ENCODE results near the gene EGFL7.

Gene EGFL7

GRCh38 chr9:136675477-136676296, 13.0 kb downstream of the EGFL7 start:
- Histone ChIP-seq H3K4me1 (ENCODE audit: control insufficient read depth in 1 of 2, insufficient read depth in 2 of 2, low read length in 2 of 2) (peaks cover 29 to 35% of the 10 kb centered on the region in 2 donors), H3K9me3 (ENCODE audit: control insufficient read depth in 1 of 2, low read length in 2 of 2) (no peaks in the 10 kb centered on the region), H3K27me3 (ENCODE audit: control insufficient read depth in 1 of 2, insufficient read depth in 2 of 2, low read length in 2 of 2) (peaks cover 0 to under 1% of the 10 kb centered on the region in 2 donors), H3K4me3 (ENCODE audit: low read depth in 1 of 2, low read length in 2 of 2) (peak overlapping the region; percentile 8 to 10), H3K9ac (ENCODE audit: low read depth in 1 of 2, low read length in 2 of 2) (peak overlapping the region; percentile 25 to 38), H3K27ac (ENCODE audit: low read depth, low read length) (peak overlapping the region; percentile 10), H3K36me3 (ENCODE audit: control insufficient read depth in 1 of 2, insufficient read depth in 2 of 2, low read length in 2 of 2) (peaks cover 20 to 27% of the 10 kb centered on the region in 2 donors)

DNA sequence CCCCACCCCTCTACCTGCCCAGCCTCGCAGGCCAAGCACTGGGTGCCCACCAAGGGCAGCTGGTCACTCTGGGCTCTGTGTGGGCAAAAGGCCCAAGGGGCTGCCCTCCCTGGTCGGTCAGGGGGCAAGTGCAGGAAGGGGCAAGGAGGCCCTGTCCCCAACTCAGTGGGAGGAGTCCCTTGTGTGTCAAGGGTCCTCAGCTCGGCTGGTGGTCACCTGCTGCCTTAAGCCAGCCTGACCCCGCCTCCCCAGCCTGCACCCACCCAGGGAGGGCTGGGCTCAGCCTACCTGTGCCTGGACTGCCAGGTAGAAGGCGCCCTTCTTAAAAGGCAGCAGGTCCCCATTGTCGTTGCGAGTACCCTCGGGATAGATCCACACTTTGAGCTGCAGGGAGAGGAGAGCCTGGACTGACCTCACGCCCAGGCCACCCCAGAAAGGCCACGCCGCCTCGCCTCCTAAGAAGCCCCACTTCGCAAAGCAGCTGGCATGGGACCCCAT, 13.6 kb downstream of the EGFL7 start:
- Histone ChIP-seq H3K9me3 (ENCODE audit: control insufficient read depth in 1 of 2, low read length in 2 of 2) (no peaks in the 10 kb centered on the region), H3K4me3 (ENCODE audit: low read depth in 1 of 2, low read length in 2 of 2) (peak overlapping the region; percentile 8 to 10), H3K9ac (ENCODE audit: low read depth in 1 of 2, low read length in 2 of 2) (peak overlapping the region; percentile 25 to 38), H3K36me3 (ENCODE audit: control insufficient read depth in 1 of 2, insufficient read depth in 2 of 2, low read length in 2 of 2) (peaks cover 20 to 27% of the 10 kb centered on the region in 2 donors), H3K4me1 (ENCODE audit: control insufficient read depth in 1 of 2, insufficient read depth in 2 of 2, low read length in 2 of 2) (peaks cover 29 to 35% of the 10 kb centered on the region in 2 donors), H3K27me3 (ENCODE audit: control insufficient read depth in 1 of 2, insufficient read depth in 2 of 2, low read length in 2 of 2) (no peaks in the 10 kb centered on the region), H3K27ac (ENCODE audit: low read depth, low read length) (no peak overlapping the region)

GRCh38 chr9:136676920-136677686, 14.4 kb downstream of the EGFL7 start:
- peaks cover 29 to 32% of the 10 kb centered on the region in 2 donors for H3K4me1 ChIP-seq (ENCODE audit: control insufficient read depth in 1 of 2, insufficient read depth in 2 of 2, low read length in 2 of 2)
- H3K36me3 ChIP-seq (ENCODE audit: control insufficient read depth in 1 of 2, insufficient read depth in 2 of 2, low read length in 2 of 2), result peaks cover 20 to 27% of the 10 kb centered on the region in 2 donors
- H3K9me3 ChIP-seq (ENCODE audit: control insufficient read depth in 1 of 2, low read length in 2 of 2), result no peaks in the 10 kb centered on the region
- H3K4me3 ChIP-seq (ENCODE audit: low read depth in 1 of 2, low read length in 2 of 2), result no peak overlapping the region
- H3K27ac ChIP-seq (ENCODE audit: low read depth, low read length), result no peak overlapping the region
- no peaks in the 10 kb centered on the region for H3K27me3 ChIP-seq (ENCODE audit: control insufficient read depth in 1 of 2, insufficient read depth in 2 of 2, low read length in 2 of 2)
- H3K9ac ChIP-seq (ENCODE audit: low read depth in 1 of 2, low read length in 2 of 2), result no peak overlapping the region

GRCh38 chr9:136678034-136678433, 15.3 kb downstream of the EGFL7 start:
- Histone ChIP-seq H3K4me1 (ENCODE audit: control insufficient read depth in 1 of 2, insufficient read depth in 2 of 2, low read length in 2 of 2) (peaks cover 28 to 29% of the 10 kb centered on the region in 2 donors), H3K9ac (ENCODE audit: low read depth in 1 of 2, low read length in 2 of 2) (no peak overlapping the region)

GRCh38 chr9:136678624-136679023, 15.9 kb downstream of the EGFL7 start:
- H3K9ac ChIP-seq (ENCODE audit: low read depth in 1 of 2, low read length in 2 of 2), result no peak overlapping the region
- peaks cover 20% of the 10 kb centered on the region in 2 donors for H3K36me3 ChIP-seq (ENCODE audit: control insufficient read depth in 1 of 2, insufficient read depth in 2 of 2, low read length in 2 of 2)
- H3K9me3 ChIP-seq (ENCODE audit: control insufficient read depth in 1 of 2, low read length in 2 of 2), result no peaks in the 10 kb centered on the region
- H3K4me3 ChIP-seq (ENCODE audit: low read depth in 1 of 2, low read length in 2 of 2), result no peak overlapping the region
- H3K4me1 ChIP-seq (ENCODE audit: control insufficient read depth in 1 of 2, insufficient read depth in 2 of 2, low read length in 2 of 2), result peaks cover 28 to 29% of the 10 kb centered on the region in 2 donors
- H3K27ac ChIP-seq (ENCODE audit: low read depth, low read length), result no peak overlapping the region
- no peaks in the 10 kb centered on the region for H3K27me3 ChIP-seq (ENCODE audit: control insufficient read depth in 1 of 2, insufficient read depth in 2 of 2, low read length in 2 of 2)

More at GRCh38 chr9:136678034-136678433, 15.3 kb downstream of the EGFL7 start:
- Histone ChIP-seq H3K9me3 (ENCODE audit: control insufficient read depth in 1 of 2, low read length in 2 of 2) (no peaks in the 10 kb centered on the region), H3K27ac (ENCODE audit: low read depth, low read length) (no peak overlapping the region), H3K36me3 (ENCODE audit: control insufficient read depth in 1 of 2, insufficient read depth in 2 of 2, low read length in 2 of 2) (peaks cover 20 to 26% of the 10 kb centered on the region in 2 donors), H3K27me3 (ENCODE audit: control insufficient read depth in 1 of 2, insufficient read depth in 2 of 2, low read length in 2 of 2) (no peaks in the 10 kb centered on the region), H3K4me3 (ENCODE audit: low read depth in 1 of 2, low read length in 2 of 2) (no peak overlapping the region)

- Histone ChIP-seq H3K4me3 (ENCODE audit: low read depth in 1 of 2, low read length in 2 of 2) (no peak overlapping the region), H3K36me3 (ENCODE audit: control insufficient read depth in 1 of 2, insufficient read depth in 2 of 2, low read length in 2 of 2) (peaks cover 12 to 16% of the 10 kb centered on the region in 2 donors), H3K4me1 (ENCODE audit: control insufficient read depth in 1 of 2, insufficient read depth in 2 of 2, low read length in 2 of 2) (peaks cover 27 to 28% of the 10 kb centered on the region in 2 donors), H3K27ac (ENCODE audit: low read depth, low read length) (no peak overlapping the region), H3K27me3 (ENCODE audit: control insufficient read depth in 1 of 2, insufficient read depth in 2 of 2, low read length in 2 of 2) (no peaks in the 10 kb centered on the region), H3K9ac (ENCODE audit: low read depth in 1 of 2, low read length in 2 of 2) (peak overlapping the region in 1 of 2 donors; percentile 39), H3K9me3 (ENCODE audit: control insufficient read depth in 1 of 2, low read length in 2 of 2) (no peaks in the 10 kb centered on the region)
Observed at GRCh38 chr9:136679431-136679941, 16.8 kb downstream of the EGFL7 start.

DNA sequence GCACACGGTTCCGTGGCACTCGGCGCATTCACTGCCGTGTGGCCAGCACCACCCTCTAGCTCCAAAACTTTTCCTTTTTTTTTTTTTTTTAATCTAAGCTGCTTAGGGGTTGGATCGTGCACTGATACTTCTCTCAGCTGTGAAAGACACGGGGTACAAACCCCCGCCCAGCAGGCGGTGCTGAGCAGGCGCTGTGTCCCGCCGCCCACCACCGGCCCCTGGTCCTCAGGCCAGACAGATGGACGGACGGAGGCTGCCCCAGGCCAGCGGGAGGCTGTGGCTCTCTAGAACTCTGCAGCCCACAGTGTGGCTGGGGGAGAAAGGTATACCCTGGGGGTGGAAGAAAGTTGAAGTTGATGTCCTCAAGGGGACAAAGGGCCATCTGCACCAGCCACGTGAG, 18.3 kb downstream of the EGFL7 start:
- Histone ChIP-seq H3K4me1 (ENCODE audit: control insufficient read depth in 1 of 2, insufficient read depth in 2 of 2, low read length in 2 of 2) (peaks cover 19 to 30% of the 10 kb centered on the region in 2 donors), H3K27me3 (ENCODE audit: control insufficient read depth in 1 of 2, insufficient read depth in 2 of 2, low read length in 2 of 2) (no peaks in the 10 kb centered on the region), H3K9me3 (ENCODE audit: control insufficient read depth in 1 of 2, low read length in 2 of 2) (no peaks in the 10 kb centered on the region), H3K9ac (ENCODE audit: low read depth in 1 of 2, low read length in 2 of 2) (no peak overlapping the region), H3K4me3 (ENCODE audit: low read depth in 1 of 2, low read length in 2 of 2) (no peak overlapping the region), H3K27ac (ENCODE audit: low read depth, low read length) (no peak overlapping the region), H3K36me3 (ENCODE audit: control insufficient read depth in 1 of 2, insufficient read depth in 2 of 2, low read length in 2 of 2) (peaks cover 6 to 16% of the 10 kb centered on the region in 2 donors)

DNA sequence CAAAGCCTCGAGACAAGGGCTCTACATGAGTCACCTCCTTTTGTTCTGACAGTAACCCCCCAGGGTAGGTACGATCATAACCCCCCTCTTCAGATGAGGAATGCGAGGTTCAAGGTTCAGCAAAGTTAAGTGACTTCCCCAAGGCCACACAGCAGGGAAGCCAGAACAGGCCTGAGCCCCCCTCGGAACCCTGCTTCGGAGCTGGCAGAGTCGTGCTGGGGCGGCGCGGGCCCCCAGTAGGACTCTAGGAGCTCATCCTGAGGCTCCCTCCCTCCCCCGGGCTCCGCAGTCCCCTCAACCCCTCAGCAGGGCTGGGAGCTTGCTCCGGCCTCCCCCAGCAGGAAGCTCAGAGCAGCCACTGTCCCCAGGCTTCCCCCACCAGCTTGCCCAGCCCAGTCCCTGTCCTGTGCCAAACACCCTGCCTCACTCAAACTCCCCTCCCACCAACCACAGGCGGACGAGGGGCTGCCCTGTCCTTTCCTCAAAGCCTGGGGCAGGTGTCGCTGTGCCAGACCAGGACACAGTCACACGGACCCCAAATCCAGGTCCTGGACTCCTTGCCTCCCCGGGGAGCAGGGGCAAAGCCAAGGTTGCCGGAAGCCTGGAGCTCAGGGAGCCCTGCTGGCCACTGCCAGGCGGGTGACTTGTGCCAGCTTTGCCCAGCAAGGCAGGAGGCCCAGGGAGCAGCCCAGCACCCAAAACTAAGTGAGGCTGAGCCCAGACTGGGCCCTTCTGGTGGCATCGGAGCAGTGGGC, 19.4 kb downstream of the EGFL7 start:
- H3K27me3 ChIP-seq (ENCODE audit: control insufficient read depth in 1 of 2, insufficient read depth in 2 of 2, low read length in 2 of 2), result no peaks in the 10 kb centered on the region
- H3K4me3 ChIP-seq (ENCODE audit: low read depth in 1 of 2, low read length in 2 of 2), result no peak overlapping the region
- H3K9ac ChIP-seq (ENCODE audit: low read depth in 1 of 2, low read length in 2 of 2), result no peak overlapping the region
- no peak overlapping the region for H3K27ac ChIP-seq (ENCODE audit: low read depth, low read length)
- H3K4me1 ChIP-seq (ENCODE audit: control insufficient read depth in 1 of 2, insufficient read depth in 2 of 2, low read length in 2 of 2), result peaks cover 14 to 27% of the 10 kb centered on the region in 2 donors
- peaks cover 0 to 7% of the 10 kb centered on the region in 2 donors for H3K36me3 ChIP-seq (ENCODE audit: control insufficient read depth in 1 of 2, insufficient read depth in 2 of 2, low read length in 2 of 2)
- H3K9me3 ChIP-seq (ENCODE audit: control insufficient read depth in 1 of 2, low read length in 2 of 2), result no peaks in the 10 kb centered on the region

DNA sequence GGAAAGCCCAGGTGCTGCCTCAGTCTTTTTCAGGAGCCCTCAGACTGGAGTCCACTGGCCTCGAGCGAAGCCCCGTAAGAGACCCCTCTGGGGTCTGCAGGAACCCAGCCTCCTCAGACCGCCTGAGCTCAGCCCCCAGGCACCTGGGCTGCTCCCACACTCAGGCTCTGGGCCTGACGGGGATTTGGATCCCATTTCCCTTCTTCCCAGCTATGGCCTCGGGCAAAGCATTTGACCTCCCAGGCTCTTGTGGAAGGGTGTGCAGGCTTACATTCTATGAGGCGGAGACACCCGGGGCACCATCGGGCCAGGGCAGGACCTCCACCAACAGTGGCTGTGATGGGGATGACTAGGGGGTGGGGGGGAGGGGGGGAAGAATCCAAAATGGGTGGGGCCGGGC, 20.0 kb downstream of the EGFL7 start:
- Histone ChIP-seq H3K9me3 (ENCODE audit: control insufficient read depth in 1 of 2, low read length in 2 of 2) (no peaks in the 10 kb centered on the region), H3K4me3 (ENCODE audit: low read depth in 1 of 2, low read length in 2 of 2) (no peak overlapping the region), H3K9ac (ENCODE audit: low read depth in 1 of 2, low read length in 2 of 2) (no peak overlapping the region), H3K4me1 (ENCODE audit: control insufficient read depth in 1 of 2, insufficient read depth in 2 of 2, low read length in 2 of 2) (peaks cover 16 to 27% of the 10 kb centered on the region in 2 donors), H3K27me3 (ENCODE audit: control insufficient read depth in 1 of 2, insufficient read depth in 2 of 2, low read length in 2 of 2) (no peaks in the 10 kb centered on the region), H3K36me3 (ENCODE audit: control insufficient read depth in 1 of 2, insufficient read depth in 2 of 2, low read length in 2 of 2) (peaks cover 0 to 4% of the 10 kb centered on the region in 2 donors), H3K27ac (ENCODE audit: low read depth, low read length) (no peak overlapping the region)
